Activated T-helper 1 cell treated with Interleukin-2 at 50 U/mL for 16 hours (primary cell): ENCODE measurements around the gene SRPK1.
"Not testable (repeated sequence)": the region's sequence is repeated elsewhere in the genome, so short reads cannot be mapped to it uniquely, and the experiment has no call there.

Experiments
- DNase-seq: peaks from one replicate; pipeline ENCODE4 v3.0.0-alpha.2; 2020; ENCODE audit warnings: low read depth

SRPK1 gene

GRCh38 chr6:35920793-35921732, at the start of gene SRPK1:
Gene SRPK1 (minus strand): TSS chr6:35921098. CDS start chr6:35921056, 42 bp downstream.
- peak; percentile 77 for DNase-seq

GRCh38 chr6:35970181-35970580, 49.3 kb upstream of the SRPK1 start:
- DNase-seq, result no peak

- no peak for DNase-seq
Measured at GRCh38 chr6:35969646-35970045, 48.7 kb upstream of the SRPK1 start.

- DNase-seq, result no peak
Measured at GRCh38 chr6:35968821-35969220, 47.9 kb upstream of the SRPK1 start.

GRCh38 chr6:35967076-35967774, 46.3 kb upstream of the SRPK1 start:
- no peak for DNase-seq

GRCh38 chr6:35962779-35963560, 42.1 kb upstream of the SRPK1 start:
- DNase-seq, result no peak

- DNase-seq, result no peak
Measured at GRCh38 chr6:35960187-35960586, 39.3 kb upstream of the SRPK1 start.

GRCh38 chr6:35955970-35956369, 35.1 kb upstream of the SRPK1 start:
- DNase-seq, result no peak

- no peak for DNase-seq
Measured at GRCh38 chr6:35955521-35955920, 34.6 kb upstream of the SRPK1 start.

GRCh38 chr6:35955071-35955470, 34.2 kb upstream of the SRPK1 start:
- no peak for DNase-seq

GRCh38 chr6:35954333-35954732, 33.4 kb upstream of the SRPK1 start:
- DNase-seq, result no peak

GRCh38 chr6:35948725-35949124, 27.8 kb upstream of the SRPK1 start:
- DNase-seq, result no peak

- DNase-seq, result no peak
Measured at GRCh38 chr6:35945650-35946025, 24.7 kb upstream of the SRPK1 start.

- no peak for DNase-seq
Measured at GRCh38 chr6:35943390-35943789, 22.5 kb upstream of the SRPK1 start.

GRCh38 chr6:35942355-35942754, 21.5 kb upstream of the SRPK1 start:
- no peak for DNase-seq

- DNase-seq, result not testable (repeated sequence)
Measured at GRCh38 chr6:35941170-35941569, 20.3 kb upstream of the SRPK1 start.

- not testable (repeated sequence) for DNase-seq
Measured at GRCh38 chr6:35940014-35940413, 19.1 kb upstream of the SRPK1 start.

- not testable (repeated sequence) for DNase-seq
Measured at GRCh38 chr6:35939259-35939658, 18.4 kb upstream of the SRPK1 start.

GRCh38 chr6:35936681-35937359, 15.9 kb upstream of the SRPK1 start:
- DNase-seq, result no peak

GRCh38 chr6:35935469-35935868, 14.6 kb upstream of the SRPK1 start:
- DNase-seq, result no peak

- DNase-seq, result no peak
Measured at GRCh38 chr6:35933844-35934243, 12.9 kb upstream of the SRPK1 start.

GRCh38 chr6:35931873-35932272, 11.0 kb upstream of the SRPK1 start:
- DNase-seq, result not testable (repeated sequence)
